ENCODE results near the gene DHFR.

DNA sequence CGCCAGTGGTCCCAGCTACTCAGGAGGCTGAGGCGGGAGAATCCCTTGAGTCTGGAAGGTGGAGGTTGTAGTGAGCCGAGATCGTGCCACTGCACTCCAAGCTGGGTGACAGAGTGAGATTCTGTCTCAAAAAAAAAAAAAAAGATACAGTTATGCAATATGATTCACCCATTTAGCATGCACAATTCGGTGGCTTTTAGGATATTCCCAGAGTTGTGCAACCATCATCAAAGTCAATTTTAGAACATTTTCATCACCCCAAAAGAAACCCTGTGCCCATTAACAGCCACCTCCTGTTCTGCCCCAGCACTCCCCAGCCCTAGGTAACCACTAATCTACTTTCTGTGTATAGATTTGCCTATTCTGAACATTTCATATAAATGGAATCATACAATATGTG lies 4.3 kb upstream of the DHFR start:
- TF ChIP-seq, protein P1, sequence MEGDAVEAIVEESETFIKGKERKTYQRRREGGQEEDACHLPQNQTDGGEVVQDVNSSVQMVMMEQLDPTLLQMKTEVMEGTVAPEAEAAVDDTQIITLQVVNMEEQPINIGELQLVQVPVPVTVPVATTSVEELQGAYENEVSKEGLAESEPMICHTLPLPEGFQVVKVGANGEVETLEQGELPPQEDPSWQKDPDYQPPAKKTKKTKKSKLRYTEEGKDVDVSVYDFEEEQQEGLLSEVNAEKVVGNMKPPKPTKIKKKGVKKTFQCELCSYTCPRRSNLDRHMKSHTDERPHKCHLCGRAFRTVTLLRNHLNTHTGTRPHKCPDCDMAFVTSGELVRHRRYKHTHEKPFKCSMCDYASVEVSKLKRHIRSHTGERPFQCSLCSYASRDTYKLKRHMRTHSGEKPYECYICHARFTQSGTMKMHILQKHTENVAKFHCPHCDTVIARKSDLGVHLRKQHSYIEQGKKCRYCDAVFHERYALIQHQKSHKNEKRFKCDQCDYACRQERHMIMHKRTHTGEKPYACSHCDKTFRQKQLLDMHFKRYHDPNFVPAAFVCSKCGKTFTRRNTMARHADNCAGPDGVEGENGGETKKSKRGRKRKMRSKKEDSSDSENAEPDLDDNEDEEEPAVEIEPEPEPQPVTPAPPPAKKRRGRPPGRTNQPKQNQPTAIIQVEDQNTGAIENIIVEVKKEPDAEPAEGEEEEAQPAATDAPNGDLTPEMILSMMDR (conservative IDR thresholded peaks at IDR 0.05 in 1 of 2, IDR thresholded peaks at IDR 0.05 in 1 of 2; ENCODE audit: extremely low read depth in 1 of 2, insufficient read depth in 1 of 2, low read depth in 1 of 2, low read length in 2 of 2): no peak
- TF ChIP-seq EZH2 (IDR thresholded peaks at IDR 0.05; ENCODE audit: borderline replicate concordance, low read length): no peak
